ENCODE data around the gene ATP6V0E1. TPM values are rescaled to one million over a fixed set of nuclear protein-coding genes. Genes with fewer than 3 reads are reported as not detected.

Gene ATP6V0E1
- total and polyA plus RNA-seq, 2 experiments from 2014 or later, result 75.9 to 250 TPM

DNA sequence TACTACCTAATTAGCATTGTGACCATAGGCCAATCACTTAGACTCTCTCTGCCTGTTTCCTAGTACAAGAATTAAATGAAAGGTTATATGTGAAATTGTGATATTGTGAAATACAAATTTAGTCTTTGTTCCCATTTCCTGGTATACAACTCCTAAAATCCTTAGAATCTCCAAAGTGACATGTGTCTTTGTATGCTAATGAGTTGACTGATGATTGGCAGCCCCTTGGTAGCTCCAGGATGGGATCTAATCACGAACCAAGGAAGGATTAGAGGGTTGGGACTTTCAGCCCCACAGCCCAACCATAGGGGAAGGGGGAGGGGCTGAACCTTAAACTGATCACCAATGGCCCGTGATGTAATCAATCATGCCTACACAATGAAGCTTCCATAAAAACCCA lies 31.6 kb downstream of the ATP6V0E1 start:
- Histone ChIP-seq H3K9me2 (ENCODE audit: insufficient read depth) (peaks cover 5% of the 10 kb centered on the region; the same call in 1 of the 2 replicates), H3K36me3 (ENCODE audit: insufficient read depth) (no peaks in the 10 kb centered on the region), H3K4me2 (no peak overlapping the region), H3K4me3 (no peak overlapping the region), H3K79me2 (replicated peaks; ENCODE audit: insufficient read depth) (peaks cover 82% of the 10 kb centered on the region), H3K27ac (ENCODE audit: low read depth) (no peak overlapping the region), H2AFZ (no peak overlapping the region), H4K20me1 (replicated peaks; ENCODE audit: insufficient read depth) (peaks cover 19% of the 10 kb centered on the region), H3K4me1 (ENCODE audit: insufficient read depth) (peaks cover 9% of the 10 kb centered on the region), H3F3A (replicated peaks; ENCODE audit: low read depth) (no peaks in the 10 kb centered on the region), H3K27me3 (ENCODE audit: insufficient read depth) (no peaks in the 10 kb centered on the region)
- no peak for DNase-seq (ENCODE audit: low spot score)
- Mint-ChIP-seq H3K4me3 (no peak overlapping the region), H3K9me3 (no peaks in the 10 kb centered on the region), H3K27ac (no peak overlapping the region), H3K4me1 (peaks cover 18% of the 10 kb centered on the region), H3K27me3 (ENCODE audit: insufficient read depth, low read depth, poor library complexity) (peaks cover 2% of the 10 kb centered on the region), H3K36me3 (ENCODE audit: low read depth) (peaks cover 6% of the 10 kb centered on the region; the same call in 1 of the 3 replicates)
- TF ChIP-seq, protein P1, sequence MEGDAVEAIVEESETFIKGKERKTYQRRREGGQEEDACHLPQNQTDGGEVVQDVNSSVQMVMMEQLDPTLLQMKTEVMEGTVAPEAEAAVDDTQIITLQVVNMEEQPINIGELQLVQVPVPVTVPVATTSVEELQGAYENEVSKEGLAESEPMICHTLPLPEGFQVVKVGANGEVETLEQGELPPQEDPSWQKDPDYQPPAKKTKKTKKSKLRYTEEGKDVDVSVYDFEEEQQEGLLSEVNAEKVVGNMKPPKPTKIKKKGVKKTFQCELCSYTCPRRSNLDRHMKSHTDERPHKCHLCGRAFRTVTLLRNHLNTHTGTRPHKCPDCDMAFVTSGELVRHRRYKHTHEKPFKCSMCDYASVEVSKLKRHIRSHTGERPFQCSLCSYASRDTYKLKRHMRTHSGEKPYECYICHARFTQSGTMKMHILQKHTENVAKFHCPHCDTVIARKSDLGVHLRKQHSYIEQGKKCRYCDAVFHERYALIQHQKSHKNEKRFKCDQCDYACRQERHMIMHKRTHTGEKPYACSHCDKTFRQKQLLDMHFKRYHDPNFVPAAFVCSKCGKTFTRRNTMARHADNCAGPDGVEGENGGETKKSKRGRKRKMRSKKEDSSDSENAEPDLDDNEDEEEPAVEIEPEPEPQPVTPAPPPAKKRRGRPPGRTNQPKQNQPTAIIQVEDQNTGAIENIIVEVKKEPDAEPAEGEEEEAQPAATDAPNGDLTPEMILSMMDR (conservative IDR thresholded peaks at IDR 0.05; ENCODE audit: low read depth in 2 of 2), result no peak
- TF ChIP-seq NANOG (IDR thresholded peaks at IDR 0.05; ENCODE audit: borderline replicate concordance) (no peak), STAT1 (IDR thresholded peaks at IDR 0.05; ENCODE audit: unreplicated experiment) (no peak), ZNF331 (CRISPR knock-in tag; IDR thresholded peaks at IDR 0.05; ENCODE audit: low read depth) (no peak), ETS1 (IDR thresholded peaks at IDR 0.05) (no peak), JUNB (IDR thresholded peaks at IDR 0.05; ENCODE audit: unreplicated experiment) (no peak), ZNF462 (CRISPR knock-in tag; IDR thresholded peaks at IDR 0.05) (no peak), CREB1 (CRISPR knock-in tag; IDR thresholded peaks at IDR 0.05; ENCODE audit: low read depth) (no peak), REST (IDR thresholded peaks at IDR 0.05; ENCODE audit: unreplicated experiment) (no peak), ZNF114 (CRISPR knock-in tag; IDR thresholded peaks at IDR 0.05) (no peak), POLR2AphosphoS5 (IDR thresholded peaks at IDR 0.05; ENCODE audit: low read depth) (no peak), EZH2phosphoT487 (IDR thresholded peaks at IDR 0.05; ENCODE audit: unreplicated experiment) (no peak), EZH2 (IDR thresholded peaks at IDR 0.05; ENCODE audit: low read depth, unreplicated experiment) (no peak)
- peak; percentile 27; the same call in 1 of the 3 replicates for ATAC-seq

Measured in GM23338 (cell line).